Mammary epithelial cell (primary cell): Measurements from ENCODE around the gene FOXP2.

Experiments used
- EZH2 ChIP-seq: IDR thresholded peaks from 2 replicates; pipeline ENCODE4 v1.6.1; 2012; ENCODE audit warnings: low read length, inconsistent platforms, borderline replicate concordance
- TF ChIP-seq, protein P1 (sequence below), 2 donors: IDR thresholded peaks in 1 of 2; conservative IDR thresholded peaks in 1 of 2; 2 replicates each; pipeline ENCODE4 v1.5.1; 2011 to 2012; ENCODE audit warnings: inconsistent platforms in 2 of 2, low read length in 2 of 2, mild to moderate bottlenecking in 2 of 2, control low read depth in 1 of 2, low read depth in 1 of 2; ENCODE audit not compliant: insufficient read depth in 1 of 2; ENCODE audit errors: extremely low read depth in 1 of 2

GRCh38 chr7:114722562-114722961 is 307.9 kb downstream of the FOXP2 start:
- TF ChIP-seq, protein P1, sequence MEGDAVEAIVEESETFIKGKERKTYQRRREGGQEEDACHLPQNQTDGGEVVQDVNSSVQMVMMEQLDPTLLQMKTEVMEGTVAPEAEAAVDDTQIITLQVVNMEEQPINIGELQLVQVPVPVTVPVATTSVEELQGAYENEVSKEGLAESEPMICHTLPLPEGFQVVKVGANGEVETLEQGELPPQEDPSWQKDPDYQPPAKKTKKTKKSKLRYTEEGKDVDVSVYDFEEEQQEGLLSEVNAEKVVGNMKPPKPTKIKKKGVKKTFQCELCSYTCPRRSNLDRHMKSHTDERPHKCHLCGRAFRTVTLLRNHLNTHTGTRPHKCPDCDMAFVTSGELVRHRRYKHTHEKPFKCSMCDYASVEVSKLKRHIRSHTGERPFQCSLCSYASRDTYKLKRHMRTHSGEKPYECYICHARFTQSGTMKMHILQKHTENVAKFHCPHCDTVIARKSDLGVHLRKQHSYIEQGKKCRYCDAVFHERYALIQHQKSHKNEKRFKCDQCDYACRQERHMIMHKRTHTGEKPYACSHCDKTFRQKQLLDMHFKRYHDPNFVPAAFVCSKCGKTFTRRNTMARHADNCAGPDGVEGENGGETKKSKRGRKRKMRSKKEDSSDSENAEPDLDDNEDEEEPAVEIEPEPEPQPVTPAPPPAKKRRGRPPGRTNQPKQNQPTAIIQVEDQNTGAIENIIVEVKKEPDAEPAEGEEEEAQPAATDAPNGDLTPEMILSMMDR (conservative IDR thresholded peaks at IDR 0.05 in 1 of 2, IDR thresholded peaks at IDR 0.05 in 1 of 2; ENCODE audit: extremely low read depth in 1 of 2, insufficient read depth in 1 of 2, low read depth in 1 of 2, low read length in 2 of 2): no peak
- no peak for TF ChIP-seq EZH2
